Right atrium auricular region (tissue), 2 donors: Measurements from ENCODE around the gene CT45A2. TPM values are rescaled to one million over a fixed set of nuclear protein-coding genes. Genes with fewer than 3 reads are reported as not detected.
"Not testable (repeated sequence)": the region's sequence is repeated elsewhere in the genome, so short reads cannot be mapped to it uniquely, and the experiment has no call there.

Experiments
- DNase-seq: peaks from one replicate; pipeline ENCODE4 v3.0.0-alpha.2; 2019; ENCODE audit warnings: low spot score
- H3K27ac ChIP-seq, 2 donors: fragments of 200-600 bp; sonication (generic); 1 replicate in 1 of 2; 2 replicates in 1 of 2; pipeline ENCODE4 v1.5.1; 2016 to 2019
- H3K27me3 ChIP-seq, 2 donors: fragments of 200-600 bp; sonication (generic); one replicate each; pipeline versions ENCODE4 v1.5.1 to v1.6.0; 2017 to 2019
- H3K36me3 ChIP-seq: fragments of 200-600 bp; sonication (generic); one replicate; pipeline ENCODE4 v1.5.1; 2016
- H3K4me1 ChIP-seq, 2 donors: fragments of 200-600 bp; sonication (generic); one replicate each; pipeline versions ENCODE4 v1.5.1 to v1.6.0; 2017 to 2019
- H3K4me3 ChIP-seq, 2 donors: fragments of 200-600 bp; sonication (generic); 1 replicate in 1 of 2; 2 replicates in 1 of 2; pipeline ENCODE4 v1.5.1; 2017 to 2019; ENCODE audit warnings: mild to moderate bottlenecking in 1 of 2, moderate library complexity in 1 of 2
- H3K9me3 ChIP-seq, 2 donors: fragments of 200-600 bp; sonication (generic); one replicate each; pipeline ENCODE4 v1.5.1; 2019
- total RNA-seq, 2 donors: library from RNA; depleted of rRNA; stranded (reverse); fragments of >200 nt; gene quantifications; one replicate each; pipeline ENCODE4 v1.1.0, GENCODE V29; 2016

CT45A2 gene
- not detected for total RNA-seq

- not testable (repeated sequence) for DNase-seq, H3K9me3 ChIP-seq, H3K4me1 ChIP-seq, H3K27me3 ChIP-seq, H3K36me3 ChIP-seq, H3K27ac ChIP-seq, H3K4me3 ChIP-seq
Measured at GRCh38 chrX:135819912-135820311, at the start of gene CT45A2. TSS of gene CT45A2 (minus strand) at chrX:135820012. CDS start at chrX:135816265, 3,747 bp downstream.

- not testable (repeated sequence) for DNase-seq, H3K36me3 ChIP-seq, H3K4me1 ChIP-seq, H3K4me3 ChIP-seq, H3K27ac ChIP-seq, H3K9me3 ChIP-seq, H3K27me3 ChIP-seq
Measured at GRCh38 chrX:135854438-135854837, 34.6 kb upstream of the CT45A2 start, which contains the start of gene CT45A8. TSS of gene CT45A8 (minus strand) at chrX:135854538. CDS start at chrX:135850783, 3,755 bp downstream.

- not testable (repeated sequence) for H3K27ac ChIP-seq, H3K4me3 ChIP-seq, H3K9me3 ChIP-seq, H3K27me3 ChIP-seq, H3K36me3 ChIP-seq, DNase-seq, H3K4me1 ChIP-seq
Measured at GRCh38 chrX:135837180-135837579, 17.4 kb upstream of the CT45A2 start, which contains the start of gene CT45A7. TSS of gene CT45A7 (minus strand) at chrX:135837280. CDS start at chrX:135833533, 3,747 bp downstream.

DNA sequence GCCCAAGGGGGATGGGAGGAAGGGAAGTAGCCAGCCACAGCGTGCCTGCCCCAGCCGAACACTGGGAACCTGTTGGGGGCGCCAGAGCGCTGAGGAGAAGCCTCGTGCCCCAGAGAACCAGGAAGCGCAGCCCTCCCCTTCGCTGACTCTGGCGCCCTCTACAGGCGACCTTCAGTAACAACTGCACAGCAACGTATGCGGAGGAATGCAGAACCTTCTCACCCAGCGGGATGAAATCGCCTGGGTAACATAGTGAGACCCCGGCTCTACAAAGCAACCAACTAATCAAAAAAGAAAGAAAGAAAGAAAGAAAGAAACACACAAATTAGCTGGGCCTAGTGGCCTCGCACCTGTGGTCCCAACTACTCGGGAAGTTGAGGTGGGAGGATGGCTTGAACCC is 17.1 kb downstream of the CT45A2 start, which contains the start of gene CT45A6:
Gene CT45A6, minus strand, starts transcription at position 101 of the 400 bp plus-strand sequence. CDS start 3,794 bp downstream, outside the sequence.
- not testable (repeated sequence) for H3K27me3 ChIP-seq, H3K4me1 ChIP-seq, H3K4me3 ChIP-seq, H3K36me3 ChIP-seq, H3K9me3 ChIP-seq, DNase-seq, H3K27ac ChIP-seq

GRCh38 chrX:135785403-135785802 is 34.4 kb downstream of the CT45A2 start, which contains the start of gene CT45A5:
TSS of gene CT45A5 (minus strand) at chrX:135785503. CDS start at chrX:135781729, 3,774 bp downstream.
- not testable (repeated sequence) for H3K4me1 ChIP-seq, H3K4me3 ChIP-seq, H3K27ac ChIP-seq, DNase-seq, H3K36me3 ChIP-seq, H3K9me3 ChIP-seq, H3K27me3 ChIP-seq

GRCh38 chrX:135768091-135768490 is 51.7 kb downstream of the CT45A2 start, which contains the start of gene CT45A3:
TSS of gene CT45A3 (minus strand) at chrX:135768191. CDS start at chrX:135764444, 3,747 bp downstream.
- not testable (repeated sequence) for H3K36me3 ChIP-seq, H3K9me3 ChIP-seq, DNase-seq, H3K27me3 ChIP-seq, H3K4me3 ChIP-seq, H3K27ac ChIP-seq, H3K4me1 ChIP-seq

Other genes starting within 250 kb of the CT45A2 start
- not detected for gene CT45A1, start 106.4 kb downstream of the CT45A2 start, total RNA-seq
- not detected for gene CT45A3, start 51.8 kb downstream of the CT45A2 start, total RNA-seq
- not detected for gene CT45A5, start 34.5 kb downstream of the CT45A2 start, total RNA-seq
- not detected for gene CT45A6, start 17.2 kb downstream of the CT45A2 start, total RNA-seq
- gene CT45A7, start 17.3 kb upstream of the CT45A2 start, total RNA-seq, result not detected
- not detected for gene CT45A8, start 34.5 kb upstream of the CT45A2 start, total RNA-seq
- gene CT45A9, start 51.8 kb upstream of the CT45A2 start, total RNA-seq, result not detected
- not detected for gene CT45A10, start 73.4 kb upstream of the CT45A2 start, total RNA-seq
- gene SAGE1, start 73.7 kb upstream of the CT45A2 start, total RNA-seq, result not detected
- gene MMGT1, start 154.0 kb upstream of the CT45A2 start, total RNA-seq, result 10 to 100 TPM; 24.0 to 27.6 TPM
- gene SLC9A6, start 165.4 kb upstream of the CT45A2 start, total RNA-seq, result 10 to 100 TPM; 16.3 to 25.8 TPM